GM18498 (cell line): ENCODE measurements around the gene USP5.
"Not testable (repeated sequence)": the region's sequence is repeated elsewhere in the genome, so short reads cannot be mapped to it uniquely, and the experiment has no call there.

Experiments
- ATAC-seq: cut with Tn5 transposase; IDR thresholded peaks from one replicate; pipeline ENCODE4 v1.9.1; 2021; ENCODE audit warnings: mild to moderate bottlenecking, moderate library complexity; ENCODE audit not compliant: unreplicated experiment

Gene USP5

DNA sequence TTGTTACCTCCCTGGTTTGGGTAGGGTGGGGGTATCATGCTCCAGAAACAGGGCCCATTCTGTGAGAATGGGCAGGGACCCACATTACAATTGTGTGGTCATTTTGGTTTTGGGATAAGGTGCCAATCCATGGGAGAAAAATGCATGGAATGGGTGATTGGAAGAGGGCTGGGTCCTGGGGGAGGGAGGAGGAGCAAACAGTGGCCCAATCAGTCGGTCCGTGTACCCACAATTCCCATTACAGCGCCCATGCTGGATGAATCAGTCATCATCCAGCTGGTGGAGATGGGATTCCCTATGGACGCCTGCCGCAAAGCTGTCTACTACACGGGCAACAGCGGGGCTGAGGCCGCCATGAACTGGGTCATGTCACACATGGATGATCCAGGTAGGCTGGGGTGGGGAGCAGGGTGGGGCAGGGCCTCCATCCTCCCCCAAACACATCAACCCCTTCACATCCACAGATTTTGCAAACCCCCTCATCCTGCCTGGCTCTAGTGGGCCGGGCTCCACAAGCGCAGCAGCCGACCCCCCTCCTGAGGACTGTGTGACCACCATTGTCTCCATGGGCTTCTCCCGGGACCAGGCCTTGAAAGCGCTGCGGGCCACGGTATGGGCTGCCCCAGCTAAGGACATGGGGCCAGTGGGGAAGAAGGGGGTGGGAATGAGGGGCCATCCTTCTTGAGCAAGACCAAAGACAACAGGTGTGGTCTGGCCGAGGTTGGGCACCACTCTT lies 11.8 kb downstream of the USP5 start:
- no peak for ATAC-seq

DNA sequence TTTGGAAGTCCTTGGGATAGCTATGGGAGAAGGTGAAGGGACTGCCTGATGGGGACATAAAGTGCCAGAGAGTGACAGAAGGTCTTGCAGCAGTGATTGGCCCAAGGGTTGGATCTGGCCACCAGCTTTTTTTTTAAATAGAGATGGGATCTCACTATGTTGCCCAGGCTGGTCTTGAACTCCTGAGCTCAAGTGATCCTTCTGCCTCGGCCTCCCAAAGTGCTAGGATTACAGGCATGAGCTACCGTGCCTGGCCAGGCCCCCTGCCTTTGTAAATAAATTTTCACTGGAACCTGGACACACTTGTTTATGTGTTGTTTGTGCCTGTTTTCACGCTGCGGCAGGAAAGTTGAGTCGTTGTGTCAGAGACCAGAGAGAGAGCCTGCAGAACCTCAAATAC lies 13.4 kb downstream of the USP5 start:
- not testable (repeated sequence) for ATAC-seq

GRCh38 chr12:6866163-6866919 lies 14.4 kb downstream of the USP5 start:
- no peak for ATAC-seq

GRCh38 chr12:6866920-6867412 lies 15.0 kb downstream of the USP5 start:
- ATAC-seq: peak; percentile 11

GRCh38 chr12:6867413-6868210 lies 15.7 kb downstream of the USP5 start, which contains the start of gene TPI1:
TSS of gene TPI1 (plus strand) at chr12:6867531. CDS start at chr12:6867567, 36 bp downstream.
- peak; percentile 65 for ATAC-seq

DNA sequence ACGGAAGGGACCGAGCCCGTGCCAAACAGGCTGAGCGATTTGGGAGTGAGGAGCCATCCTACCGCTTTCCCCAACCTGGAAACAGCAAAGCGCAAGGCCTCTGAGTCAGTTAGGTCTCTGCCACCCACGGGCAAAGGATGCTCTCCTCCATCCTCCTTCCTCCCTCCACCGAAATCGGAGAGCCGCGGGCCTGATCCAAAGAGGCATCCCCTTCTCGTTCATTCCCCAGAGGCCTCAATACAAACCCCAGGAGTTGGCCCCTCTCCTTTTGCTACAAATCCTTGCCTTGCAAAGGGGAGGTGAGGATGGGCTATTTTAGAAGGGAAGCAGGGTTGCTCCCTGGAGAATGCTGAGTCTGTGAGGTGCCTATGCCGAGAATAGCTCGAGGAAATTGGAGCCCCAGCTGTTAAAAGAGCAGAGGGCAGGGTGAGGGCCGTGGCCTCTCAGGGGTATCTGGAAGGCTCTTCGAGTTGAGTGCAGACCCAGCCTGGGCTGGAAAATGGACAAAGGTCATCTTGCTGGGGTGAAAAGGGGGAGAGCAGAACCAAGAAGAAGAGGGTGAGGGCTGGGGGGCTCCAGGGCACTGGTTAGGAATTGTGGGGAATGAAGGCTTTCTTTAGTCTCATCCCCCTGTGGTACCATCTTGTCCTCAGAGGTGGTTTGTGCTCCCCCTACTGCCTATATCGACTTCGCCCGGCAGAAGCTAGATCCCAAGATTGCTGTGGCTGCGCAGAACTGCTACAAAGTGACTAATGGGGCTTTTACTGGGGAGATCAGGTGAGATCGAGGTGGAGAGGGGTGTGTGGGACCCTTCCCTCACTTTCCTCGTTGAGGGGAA lies 16.5 kb downstream of the USP5 start:
- no peak for ATAC-seq

DNA sequence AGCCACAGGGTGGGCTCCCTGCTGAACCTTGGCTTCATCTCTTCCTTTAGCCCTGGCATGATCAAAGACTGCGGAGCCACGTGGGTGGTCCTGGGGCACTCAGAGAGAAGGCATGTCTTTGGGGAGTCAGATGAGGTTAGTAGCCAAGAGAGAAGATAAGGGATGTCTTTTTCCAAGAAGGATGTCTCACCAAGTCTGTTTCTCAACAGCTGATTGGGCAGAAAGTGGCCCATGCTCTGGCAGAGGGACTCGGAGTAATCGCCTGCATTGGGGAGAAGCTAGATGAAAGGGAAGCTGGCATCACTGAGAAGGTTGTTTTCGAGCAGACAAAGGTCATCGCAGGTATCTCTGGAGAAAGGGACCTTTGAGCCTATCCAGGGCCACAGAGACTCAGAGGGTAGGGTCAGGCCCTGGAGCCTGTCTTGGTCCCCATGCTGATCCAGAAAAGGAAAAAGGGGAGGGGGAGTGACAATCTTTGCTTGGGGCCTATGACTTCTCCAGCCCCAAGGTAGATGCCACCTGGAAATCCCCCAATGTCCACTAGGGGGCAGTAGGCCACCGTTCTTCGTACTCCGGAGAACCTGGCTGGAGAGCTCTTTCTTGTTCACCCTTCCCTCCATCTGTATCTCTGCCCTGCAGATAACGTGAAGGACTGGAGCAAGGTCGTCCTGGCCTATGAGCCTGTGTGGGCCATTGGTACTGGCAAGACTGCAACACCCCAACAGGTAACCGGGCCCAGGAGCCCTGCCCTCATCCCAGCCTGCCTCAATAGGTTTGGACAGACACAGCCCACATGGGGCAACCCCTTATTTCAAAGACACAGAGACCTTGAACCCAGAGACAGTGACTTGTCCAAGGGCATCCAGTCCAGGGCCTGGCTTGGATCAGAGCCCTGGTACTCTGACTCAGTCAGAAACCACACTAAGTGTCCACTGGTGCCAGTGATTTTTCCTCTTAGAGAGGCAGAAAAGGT lies 17.4 kb downstream of the USP5 start:
- no peak for ATAC-seq

DNA sequence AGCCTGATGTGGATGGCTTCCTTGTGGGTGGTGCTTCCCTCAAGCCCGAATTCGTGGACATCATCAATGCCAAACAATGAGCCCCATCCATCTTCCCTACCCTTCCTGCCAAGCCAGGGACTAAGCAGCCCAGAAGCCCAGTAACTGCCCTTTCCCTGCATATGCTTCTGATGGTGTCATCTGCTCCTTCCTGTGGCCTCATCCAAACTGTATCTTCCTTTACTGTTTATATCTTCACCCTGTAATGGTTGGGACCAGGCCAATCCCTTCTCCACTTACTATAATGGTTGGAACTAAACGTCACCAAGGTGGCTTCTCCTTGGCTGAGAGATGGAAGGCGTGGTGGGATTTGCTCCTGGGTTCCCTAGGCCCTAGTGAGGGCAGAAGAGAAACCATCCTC lies 18.4 kb downstream of the USP5 start:
- not testable (repeated sequence) for ATAC-seq

- ATAC-seq: no peak
Measured at GRCh38 chr12:6871052-6871957, 19.4 kb downstream of the USP5 start.

DNA sequence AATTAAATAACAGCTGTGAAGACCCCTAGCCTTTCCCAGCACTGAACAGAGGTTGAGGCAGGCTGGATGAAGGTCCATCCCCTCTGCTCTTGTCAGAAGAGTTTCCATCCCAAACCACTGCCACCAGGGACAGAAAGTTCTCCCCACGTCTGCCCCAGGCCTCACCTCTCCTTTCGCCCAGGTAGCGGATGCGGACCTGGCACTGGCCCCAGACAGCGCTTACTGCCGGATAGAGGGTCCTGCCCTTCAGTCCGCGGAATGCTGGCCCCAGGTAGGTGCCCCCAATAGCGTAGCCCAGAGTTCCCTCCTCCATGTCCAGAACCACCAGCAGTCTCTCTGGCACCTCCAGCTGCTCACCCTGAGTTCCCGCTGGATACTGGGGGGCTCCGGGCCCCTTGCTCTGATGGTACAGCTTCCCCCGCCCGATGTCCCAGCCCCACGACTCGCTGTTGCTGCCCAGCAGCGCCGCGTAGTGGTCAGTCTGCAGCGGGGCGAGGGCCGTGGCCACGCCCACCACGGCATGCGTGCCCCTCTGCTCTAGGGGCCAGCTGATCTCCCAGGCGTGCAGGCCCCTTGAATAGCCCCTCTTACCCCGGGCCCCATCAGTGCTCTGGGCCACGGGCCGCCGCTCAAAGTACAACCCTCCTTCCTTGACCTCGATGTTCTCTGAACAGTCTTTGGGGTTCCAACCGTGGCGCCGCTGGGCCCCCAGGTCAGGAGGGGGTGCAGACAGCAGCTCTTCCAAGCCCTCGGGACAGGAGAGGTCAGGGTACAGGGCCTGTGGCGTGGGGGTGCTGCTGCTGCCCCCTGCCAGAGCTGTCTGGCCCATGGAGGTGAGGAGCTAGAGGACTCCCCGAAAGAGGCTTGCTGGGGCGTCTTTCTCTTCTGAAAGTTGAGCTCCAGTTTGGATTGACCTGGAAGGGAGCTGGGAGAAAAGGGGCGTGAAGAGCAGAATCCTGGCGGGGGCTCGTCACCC lies 20.4 kb downstream of the USP5 start:
- ATAC-seq: peak; percentile 35

- ATAC-seq: peak; percentile 75
Measured at GRCh38 chr12:6873094-6874014, 21.4 kb downstream of the USP5 start, which contains the start of gene SPSB2. TSS of gene SPSB2 (minus strand) at chr12:6873303. CDS start at chr12:6872901, 402 bp downstream.

GRCh38 chr12:6874015-6874368 lies 22.0 kb downstream of the USP5 start:
- not testable (repeated sequence) for ATAC-seq

DNA sequence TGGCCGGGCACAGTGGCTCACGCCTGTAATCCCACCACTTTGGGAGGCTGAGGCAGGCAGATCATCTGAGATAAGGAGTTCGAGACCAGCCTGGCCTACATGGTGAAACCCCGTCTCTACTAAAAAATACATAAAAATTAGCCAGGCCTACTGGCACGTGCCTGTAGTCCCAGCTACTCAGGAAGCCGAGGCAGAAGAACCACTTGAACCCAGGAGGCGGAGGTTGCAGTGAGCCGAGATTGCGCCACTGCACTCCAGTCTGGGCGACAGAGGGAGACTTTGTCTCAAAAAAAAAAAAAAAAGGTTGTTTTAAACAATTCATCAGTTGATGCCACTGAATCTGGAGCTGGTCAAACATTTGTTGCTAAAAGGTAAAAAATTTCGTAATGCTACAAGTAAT lies 27.9 kb downstream of the USP5 start:
- ATAC-seq: not testable (repeated sequence)

GRCh38 chr12:6883252-6883651 lies 31.3 kb downstream of the USP5 start:
- no peak for ATAC-seq

GRCh38 chr12:6883683-6884082 lies 31.7 kb downstream of the USP5 start:
- ATAC-seq: no peak

GRCh38 chr12:6884539-6884938 lies 32.6 kb downstream of the USP5 start:
- ATAC-seq: no peak
